K562 (cell line): ENCODE measurements around the gene CCDC85B. TPM values are rescaled to one million over a fixed set of nuclear protein-coding genes. Genes with fewer than 3 reads are reported as not detected.

Experiments used
- ATAC-seq: fragments of 200-7000 bp; cut with Tn5 transposase; 3 replicates; pipeline ENCODE4 v1.9.1; 2020; ENCODE audit warnings: moderate library complexity
- BruUV-seq: library from RNA; stranded (reverse); fragments of 400-500 nt; replicated peaks from 2 replicates; lab custom pipeline; 2021; lab: Mats Ljungman, UMichigan
- CTCF ChIA-PET: fragments of 300-600 bp; formaldehyde crosslinking; extraction: SDS; loops from one replicate; lab custom pipeline; 2021; ENCODE audit warnings: low intra/inter-chr PET ratio; lab: Yijun Ruan, JAX
- POLR2A ChIA-PET: fragments of 300-600, 350-650 bp; sonication (Branson Sonifier 250); formaldehyde crosslinking; extraction: SDS; loops from one replicate; lab custom pipeline; 2021; ENCODE audit warnings: antibody characterized with exemption, inconsistent platforms; lab: Yijun Ruan, JAX
- DNase-seq, 4 experiments: peaks; one replicate each; pipeline versions ENCODE4 v3.0.0 to v3.0.0-alpha.2; 2011 to 2018; ENCODE audit warnings: low spot score in 3 of 4, mixed read lengths in 3 of 4; ENCODE audit errors: extremely low read depth in 1 of 4
- FAIRE-seq: peaks from 2 replicates; lab custom pipeline; 2011; peaks lifted over from hg19 to GRCh38; lab: Jason Lieb, UNC
- H2AFZ ChIP-seq: 2 replicates; pipeline ENCODE4 v1.6.0; 2011; ENCODE audit warnings: low read depth, low read length, control low read depth, inconsistent platforms
- H3K27ac ChIP-seq: fragments of 200-600 bp; 3 replicates; pipeline ENCODE4 v1.8.0; 2011; ENCODE audit warnings: low read depth, mild to moderate bottlenecking, control low read depth, inconsistent platforms, low read length, moderate library complexity, mixed read lengths; ENCODE audit errors: extremely low read depth
- H3K27me3 ChIP-seq, 2 experiments: fragments of 300-600 bp in 1 of 2; 2 replicates in 1 of 2; 3 replicates in 1 of 2; pipeline versions ENCODE4 v1.6.0 to v1.8.0; 2011; ENCODE audit warnings: inconsistent platforms in 2 of 2, low read length in 2 of 2, mild to moderate bottlenecking in 1 of 2, mixed read lengths in 1 of 2, moderate library complexity in 1 of 2; ENCODE audit not compliant: control insufficient read depth in 2 of 2, insufficient read depth in 2 of 2
- H3K36me3 ChIP-seq: fragments of 300-600 bp; 3 replicates; pipeline ENCODE4 v1.8.0; 2011; ENCODE audit warnings: mild to moderate bottlenecking, low read length, inconsistent platforms; ENCODE audit not compliant: control insufficient read depth, insufficient read depth
- H3K4me1 ChIP-seq, 2 experiments: fragments of 200-600 bp in 1 of 2; replicated peaks in 1 of 2; 2 replicates in 1 of 2; 3 replicates in 1 of 2; pipeline versions ENCODE4 v1.5.1 to v1.8.0; 2011; ENCODE audit warnings: inconsistent platforms in 2 of 2, low read length in 2 of 2, mild to moderate bottlenecking in 1 of 2, mixed read lengths in 1 of 2, moderate library complexity in 1 of 2; ENCODE audit not compliant: control insufficient read depth in 2 of 2, insufficient read depth in 2 of 2
- H3K4me2 ChIP-seq: 2 replicates; pipeline ENCODE4 v1.6.1; 2011; ENCODE audit warnings: low read length, control low read depth, inconsistent platforms, mixed read lengths; ENCODE audit not compliant: insufficient read depth
- H3K4me3 ChIP-seq: fragments of 200-600 bp; sonication (generic), shearing (Covaris generic); 2 replicates; pipeline ENCODE4 v1.5.1; 2016; ENCODE audit warnings: control low read depth, inconsistent platforms
- H3K79me2 ChIP-seq: fragments of 200-600 bp; 3 replicates; pipeline ENCODE4 v1.8.0; 2011; ENCODE audit warnings: low read length, inconsistent platforms; ENCODE audit not compliant: control insufficient read depth, insufficient read depth
- H3K9ac ChIP-seq, 2 experiments: 2 replicates each; pipeline versions ENCODE4 v1.6.0 to v1.6.1; 2011; ENCODE audit warnings: low read depth in 2 of 2, low read length in 2 of 2, control low read depth in 1 of 2, inconsistent platforms in 1 of 2, mild to moderate bottlenecking in 1 of 2, mixed read lengths in 1 of 2; ENCODE audit not compliant: insufficient read depth in 1 of 2
- H3K9me1 ChIP-seq: one replicate; pipeline ENCODE4 v1.6.0; 2011; ENCODE audit warnings: inconsistent platforms, mild to moderate bottlenecking, low read length, moderate library complexity; ENCODE audit not compliant: control insufficient read depth, insufficient read depth
- H3K9me3 ChIP-seq: replicated peaks from 2 replicates; pipeline ENCODE4 v1.5.1; 2011; ENCODE audit warnings: low read depth, low read length, inconsistent platforms; ENCODE audit not compliant: control insufficient read depth, insufficient read depth
- H4K20me1 ChIP-seq: replicated peaks from 2 replicates; pipeline ENCODE4 v1.6.1; 2011; ENCODE audit warnings: low read length, inconsistent platforms, mixed read lengths; ENCODE audit not compliant: control insufficient read depth, insufficient read depth
- FOXA3 ChIP-seq, 2 experiments: fragments of 450-650 bp in 1 of 2; sonication (generic) in 1 of 2; formaldehyde crosslinking; IDR thresholded peaks in 1 of 2; conservative IDR thresholded peaks in 1 of 2; 2 replicates each; pipeline versions ENCODE4 v1.4.0 to v1.8.0; 2020 to 2022; ENCODE audit warnings: mild to moderate bottlenecking in 2 of 2, missing genetic modification reagents in 1 of 2
- FOXM1 ChIP-seq, 2 experiments: fragments of 450-650 bp in 1 of 2; sonication (generic) in 1 of 2; formaldehyde crosslinking in 1 of 2; IDR thresholded peaks; 2 replicates each; pipeline versions ENCODE4 v1.6.1 to v1.9.0; 2017 to 2022; ENCODE audit warnings: low read depth in 2 of 2, mild to moderate bottlenecking in 2 of 2, missing genetic modification reagents in 1 of 2, moderate library complexity in 1 of 2
- MYNN ChIP-seq, 2 experiments: sonication (generic); formaldehyde crosslinking in 1 of 2; IDR thresholded peaks; 2 replicates each; pipeline versions ENCODE4 v1.5.0 to v1.6.1; 2016 to 2020; ENCODE audit warnings: antibody characterized with exemption in 1 of 2, missing genetic modification reagents in 1 of 2
- NR3C1 ChIP-seq: sonication (generic); formaldehyde crosslinking; IDR thresholded peaks from 2 replicates; pipeline ENCODE4 v1.8.1; 2022; ENCODE audit warnings: missing genetic modification reagents
- POLR2A ChIP-seq: fragments of 450-650 bp; conservative IDR thresholded peaks from 2 replicates; pipeline ENCODE4 v1.6.1; 2016
- POLR2AphosphoS5 ChIP-seq: IDR thresholded peaks from 2 replicates; pipeline ENCODE4 v1.6.1; 2011; ENCODE audit warnings: mild to moderate bottlenecking, low read depth, low read length, moderate library complexity; ENCODE audit not compliant: control insufficient read depth, insufficient read depth
- POLR2B ChIP-seq: fragments of 450-650 bp; IDR thresholded peaks from 2 replicates; pipeline ENCODE4 v1.6.1; 2018; ENCODE audit warnings: low read depth; ENCODE audit not compliant: partially characterized antibody
- YY1 ChIP-seq, 3 experiments: IDR thresholded peaks; 2 replicates each; pipeline ENCODE4 v1.6.1; 2011; ENCODE audit warnings: low read length in 2 of 3, mild to moderate bottlenecking in 2 of 3, moderate library complexity in 2 of 3, borderline replicate concordance in 1 of 3, control low read depth in 1 of 3, low read depth in 1 of 3; ENCODE audit not compliant: insufficient read depth in 3 of 3, insufficient replicate concordance in 2 of 3, control insufficient read depth in 1 of 3, insufficient read length in 1 of 3; ENCODE audit errors: extremely low read depth in 1 of 3
- ZNF174 ChIP-seq: fragments of 250-450 bp; sonication (Bioruptor Pico); IDR thresholded peaks from 2 replicates; pipeline ENCODE4 v1.4.0; 2020; ENCODE audit warnings: mild to moderate bottlenecking
- ZNF324 ChIP-seq: fragments of 250-450 bp; sonication (Bioruptor Pico); IDR thresholded peaks from 2 replicates; pipeline ENCODE4 v1.4.0; 2020; ENCODE audit warnings: mild to moderate bottlenecking
- WGBS: fragments of 100-300 bp; shearing (Covaris generic); methylation state at CpG from one replicate; pipeline ENCODE4 v1.1.6; 2016; ENCODE audit warnings: low coverage, mixed read lengths; ENCODE audit not compliant: insufficient coverage; ENCODE audit errors: missing lambda C conversion rate; 5-methylcytosine and 5-hydroxymethylcytosine counted together
- in situ Hi-C: fragments of 300-500 bp; cut with MboI; formaldehyde crosslinking; loops from 4 replicates; pipeline ENCODE4 v1.15.0; 2018; ENCODE audit warnings: inconsistent platforms, mixed read lengths
- intact Hi-C: fragments of 100-400 bp; cut with micrococcal nuclease; formaldehyde crosslinking; loops from 2 replicates; pipeline ENCODE4 v1.14.2; 2022
- polyA plus RNA-seq, 8 experiments: library from polyadenylated mRNA; depleted of rRNA in 4 of 8; stranded (reverse) in 5 of 8; unstranded in 3 of 8; fragments of >200 nt; fragmentation: Nextera tagmentation in 2 of 8; fragmentation: Illumina TruSeq in 1 of 8; extraction: Ambion mirVana in 2 of 8; extraction: Trizol in 1 of 8; gene quantifications; 2 replicates each; pipeline versions ENCODE4 v1.2.1 to v1.2.3, GENCODE V29; 2011 to 2014; ENCODE audit warnings: inconsistent platforms in 1 of 8, missing spikeins in 1 of 8
- total RNA-seq, 7 experiments: library from RNA; depleted of rRNA in 6 of 7; stranded (reverse); fragments of >200 nt in 6 of 7; fragmentation: Illumina TruSeq in 2 of 7; extraction: Trizol in 2 of 7; gene quantifications; 2 replicates each; pipeline versions ENCODE4 v1.2.1 to v1.2.3, GENCODE V29; 2011 to 2021; ENCODE audit warnings: low replicate concordance in 1 of 7
- TF ChIP-seq, protein P1 (sequence below): fragments of 450-650 bp; IDR thresholded peaks from 2 replicates; pipeline ENCODE4 v1.6.1; 2016
- TF ChIP-seq, protein P2 (sequence below), 2 experiments: fragments of 450-650 bp in 1 of 2; IDR thresholded peaks; 2 replicates each; pipeline ENCODE4 v1.6.1; 2011 to 2017; ENCODE audit warnings: low read depth in 2 of 2, antibody characterized with exemption in 1 of 2, borderline replicate concordance in 1 of 2, low read length in 1 of 2, mild to moderate bottlenecking in 1 of 2, mixed read lengths in 1 of 2; ENCODE audit not compliant: control insufficient read depth in 1 of 2

CCDC85B gene
- total and polyA plus RNA-seq, 9 of the 15 experiments (the other 6 are each of a cell fraction or from before 2014, with no cell fraction given), result 0.14 to 138 (median 6.2) TPM

- Histone ChIP-seq H3K4me2 (no peak overlapping the region), H2AFZ (no peak overlapping the region), H3K36me3 (peaks cover 56% of the 10 kb centered on the region), H3K4me1 (peaks cover 4 to 42% of the 10 kb centered on the region in 2 experiments; a peak in 3 of 5 replicates), H3K27ac (no peak overlapping the region), H3K27me3 (no peaks in the 10 kb centered on the region), H3K79me2 (peaks cover 45% of the 10 kb centered on the region), H3K9me1 (peaks cover 11% of the 10 kb centered on the region), H3K9ac (no peak overlapping the region), H3K9me3 (peaks cover 7% of the 10 kb centered on the region; the same call in 1 of the 2 replicates), H3K4me3 (no peak overlapping the region), H4K20me1 (peaks cover 22% of the 10 kb centered on the region)
- POLR2A ChIA-PET, result interaction anchor here (0.6 to 5.9 kb wide), 9 partner anchors 7 to 238 kb away, joined by 3 to 67 read pairs (median 4); partner anchors contain the start of gene RNASEH2C
- peak; percentile 3 for ATAC-seq
- peak in 1 of 4 experiments; percentile 20 for DNase-seq
- intact Hi-C loops (no loop called here), in situ Hi-C loops (no loop called here)
- CTCF ChIA-PET, result no interaction called here
- no TSS peak for BruUV-seq
- WGBS, result 84% methylated on average over 5 of the region's 6 CpGs
- no peak for FAIRE-seq
- TF ChIP-seq, protein P1, sequence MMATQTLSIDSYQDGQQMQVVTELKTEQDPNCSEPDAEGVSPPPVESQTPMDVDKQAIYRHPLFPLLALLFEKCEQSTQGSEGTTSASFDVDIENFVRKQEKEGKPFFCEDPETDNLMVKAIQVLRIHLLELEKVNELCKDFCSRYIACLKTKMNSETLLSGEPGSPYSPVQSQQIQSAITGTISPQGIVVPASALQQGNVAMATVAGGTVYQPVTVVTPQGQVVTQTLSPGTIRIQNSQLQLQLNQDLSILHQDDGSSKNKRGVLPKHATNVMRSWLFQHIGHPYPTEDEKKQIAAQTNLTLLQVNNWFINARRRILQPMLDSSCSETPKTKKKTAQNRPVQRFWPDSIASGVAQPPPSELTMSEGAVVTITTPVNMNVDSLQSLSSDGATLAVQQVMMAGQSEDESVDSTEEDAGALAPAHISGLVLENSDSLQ, result no peak
- TF ChIP-seq ZNF324 (CRISPR knock-in tag) (no peak), YY1 (IDR thresholded peaks at IDR 0.05; ENCODE audit: borderline replicate concordance in 1 of 3, control insufficient read depth in 1 of 3, extremely low read depth in 1 of 3, insufficient read depth in 3 of 3, insufficient read length in 1 of 3, insufficient replicate concordance in 2 of 3, low read depth in 1 of 3, low read length in 2 of 3) (peak in 1 of 3 experiments; percentile 8), POLR2B (peak; percentile 63), MYNN (IDR thresholded peaks at IDR 0.05) (peak; percentile 13; the same call in 1 of the 2 replicates), MYNN (CRISPR knock-in tag; IDR thresholded peaks at IDR 0.05) (no peak), POLR2AphosphoS5 (peak; percentile 4; the same call in 1 of the 2 replicates), ZNF174 (CRISPR knock-in tag) (no peak), POLR2A (peak; percentile 74), FOXM1 (IDR thresholded peaks at IDR 0.05; ENCODE audit: low read depth) (no peak), FOXM1 (CRISPR knock-in tag; IDR thresholded peaks at IDR 0.05; ENCODE audit: low read depth) (peak; percentile 68; the same call in 1 of the 2 replicates), NR3C1 (CRISPR knock-in tag) (0 out of 2 replicates have a peak, but pooled peaks have one; percentile 24), FOXA3 (CRISPR knock-in tag; conservative IDR thresholded peaks at IDR 0.05 in 1 of 2, IDR thresholded peaks at IDR 0.05 in 1 of 2) (no peak)
- TF ChIP-seq, protein P2, sequence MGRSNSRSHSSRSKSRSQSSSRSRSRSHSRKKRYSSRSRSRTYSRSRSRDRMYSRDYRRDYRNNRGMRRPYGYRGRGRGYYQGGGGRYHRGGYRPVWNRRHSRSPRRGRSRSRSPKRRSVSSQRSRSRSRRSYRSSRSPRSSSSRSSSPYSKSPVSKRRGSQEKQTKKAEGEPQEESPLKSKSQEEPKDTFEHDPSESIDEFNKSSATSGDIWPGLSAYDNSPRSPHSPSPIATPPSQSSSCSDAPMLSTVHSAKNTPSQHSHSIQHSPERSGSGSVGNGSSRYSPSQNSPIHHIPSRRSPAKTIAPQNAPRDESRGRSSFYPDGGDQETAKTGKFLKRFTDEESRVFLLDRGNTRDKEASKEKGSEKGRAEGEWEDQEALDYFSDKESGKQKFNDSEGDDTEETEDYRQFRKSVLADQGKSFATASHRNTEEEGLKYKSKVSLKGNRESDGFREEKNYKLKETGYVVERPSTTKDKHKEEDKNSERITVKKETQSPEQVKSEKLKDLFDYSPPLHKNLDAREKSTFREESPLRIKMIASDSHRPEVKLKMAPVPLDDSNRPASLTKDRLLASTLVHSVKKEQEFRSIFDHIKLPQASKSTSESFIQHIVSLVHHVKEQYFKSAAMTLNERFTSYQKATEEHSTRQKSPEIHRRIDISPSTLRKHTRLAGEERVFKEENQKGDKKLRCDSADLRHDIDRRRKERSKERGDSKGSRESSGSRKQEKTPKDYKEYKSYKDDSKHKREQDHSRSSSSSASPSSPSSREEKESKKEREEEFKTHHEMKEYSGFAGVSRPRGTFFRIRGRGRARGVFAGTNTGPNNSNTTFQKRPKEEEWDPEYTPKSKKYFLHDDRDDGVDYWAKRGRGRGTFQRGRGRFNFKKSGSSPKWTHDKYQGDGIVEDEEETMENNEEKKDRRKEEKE (IDR thresholded peaks at IDR 0.05; ENCODE audit: borderline replicate concordance in 1 of 2, control insufficient read depth in 1 of 2, low read depth in 2 of 2, low read length in 1 of 2), result 0 out of 4 replicates have a peak, but pooled peaks of 1 of the 2 experiments have one; percentile 39
Measured at GRCh38 chr11:65853246-65853979, 37.1 kb upstream of the CCDC85B start.
